Dermis microvascular lymphatic vessel endothelial cell (primary cell): ENCODE results near the gene RPL28. TPM values are rescaled to one million over a fixed set of nuclear protein-coding genes. Genes with fewer than 3 reads are reported as not detected.

Experiments
- DNase-seq, 2 donors: peaks; one replicate each; pipeline versions ENCODE4 v3.0.0 to v3.0.0-alpha.2; 2010; ENCODE audit warnings: low read depth in 2 of 2
- total RNA-seq: library from RNA; depleted of rRNA; stranded (reverse); fragments of >200 nt; gene quantifications from 2 replicates; pipeline ENCODE4 v1.2.1, GENCODE V29; 2014

Gene RPL28
- total RNA-seq, 1 donor from 2014 or later, result 126 TPM

DNA sequence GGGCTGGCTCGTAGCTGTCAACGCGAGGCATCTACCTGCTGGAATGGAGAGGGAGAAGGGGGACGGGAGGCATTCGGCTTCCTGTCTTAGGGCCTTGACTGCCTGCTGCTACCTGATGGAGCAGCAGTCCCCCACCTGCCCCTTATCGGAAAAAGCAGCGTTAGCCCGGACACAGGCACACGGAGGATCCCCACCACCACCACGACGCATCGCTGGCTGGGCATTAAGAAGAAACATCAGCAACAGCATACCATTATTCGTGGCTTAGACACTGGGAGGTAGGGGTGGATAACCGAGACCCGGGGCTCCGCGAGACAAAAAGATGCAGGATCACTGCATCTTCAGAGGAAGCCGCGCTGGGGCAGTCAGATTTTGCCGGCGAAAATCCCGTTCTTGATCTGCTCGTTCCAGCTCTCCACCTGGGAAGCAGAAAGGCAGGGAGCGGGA, 32.4 kb upstream of the RPL28 start:
- DNase-seq, result no peak

GRCh38 chr19:55353803-55354697, 31.7 kb upstream of the RPL28 start:
- peak in 1 of 2 donors; percentile 66 for DNase-seq

- DNase-seq, result no peak
Observed at GRCh38 chr19:55354698-55355212, 31.0 kb upstream of the RPL28 start, which contains the start of gene COX6B2. Gene COX6B2 (minus strand): TSS chr19:55354719. CDS start chr19:55354521, 198 bp downstream.

GRCh38 chr19:55355213-55355821, 30.4 kb upstream of the RPL28 start:
- DNase-seq, result no peak

GRCh38 chr19:55358493-55358892, 27.2 kb upstream of the RPL28 start:
- no peak for DNase-seq

GRCh38 chr19:55358943-55359908, 26.5 kb upstream of the RPL28 start:
- peak; percentile 18 to 45 for DNase-seq

DNA sequence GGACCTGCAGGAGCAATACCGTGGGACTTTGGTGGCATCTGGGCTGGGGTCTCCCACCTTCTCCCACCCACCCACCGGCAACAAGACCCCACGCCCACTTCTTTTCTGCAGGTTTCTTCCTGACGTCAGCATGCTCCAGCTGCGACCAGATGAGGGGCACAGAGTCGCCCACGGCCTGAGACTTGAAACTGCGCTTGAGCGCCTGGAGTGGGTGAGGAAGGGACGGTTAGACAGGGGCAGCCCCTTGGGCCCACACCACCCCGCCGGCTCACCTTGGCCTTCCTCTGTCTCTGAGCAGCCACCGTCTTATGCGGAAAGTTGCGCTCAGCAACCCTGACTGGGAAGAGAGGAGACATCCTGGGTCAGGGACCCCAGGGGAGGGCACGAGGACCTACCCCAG, 24.8 kb upstream of the RPL28 start:
- no peak for DNase-seq

GRCh38 chr19:55362174-55362989, 23.4 kb upstream of the RPL28 start:
- DNase-seq, result no peak

GRCh38 chr19:55362990-55363716, 22.6 kb upstream of the RPL28 start, which contains the start of gene GARIN5B:
Gene GARIN5B (minus strand): TSS chr19:55363260. CDS start chr19:55363066, 194 bp downstream.
- no peak for DNase-seq

DNA sequence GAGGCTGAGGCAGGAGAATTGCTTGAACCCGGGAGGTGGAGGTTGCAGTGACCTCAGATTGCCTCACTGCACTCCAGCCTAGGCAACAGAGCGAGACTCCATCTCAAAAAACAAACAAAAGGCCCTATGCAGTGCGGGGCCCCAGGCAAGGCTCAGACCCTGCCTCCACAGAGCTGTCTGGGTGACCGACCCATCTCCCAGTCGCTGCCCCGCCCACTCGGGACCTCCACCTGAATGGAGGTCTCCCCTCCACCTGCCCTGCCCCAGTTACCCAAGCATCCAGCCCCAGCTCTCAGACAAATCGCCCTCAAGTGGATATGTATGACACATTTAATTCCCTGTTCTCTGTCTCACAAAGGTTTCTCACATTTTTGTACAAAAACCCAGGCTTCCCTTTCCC, 20.5 kb upstream of the RPL28 start:
- no peak for DNase-seq

DNA sequence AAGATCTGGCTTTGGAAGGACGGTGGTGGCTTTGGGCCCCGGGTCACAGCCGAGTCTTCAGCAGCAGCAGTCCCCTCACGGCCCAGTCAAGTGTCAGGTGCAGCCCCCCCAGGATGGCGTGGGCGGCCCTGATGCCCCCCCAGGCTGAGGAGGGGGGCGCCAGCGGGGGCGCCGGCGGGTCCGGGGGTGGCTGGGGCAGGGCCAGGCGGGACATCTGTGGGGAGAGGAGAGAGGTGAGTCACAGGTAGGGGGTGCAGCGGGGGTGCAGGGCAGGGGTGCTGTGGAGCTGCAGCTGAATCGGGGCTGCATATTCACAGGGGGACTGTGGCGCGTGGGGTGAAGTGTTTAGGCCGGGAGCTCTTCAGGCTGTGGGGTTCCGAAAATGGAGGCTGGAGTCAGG, 19.8 kb upstream of the RPL28 start:
- DNase-seq, result no peak

DNA sequence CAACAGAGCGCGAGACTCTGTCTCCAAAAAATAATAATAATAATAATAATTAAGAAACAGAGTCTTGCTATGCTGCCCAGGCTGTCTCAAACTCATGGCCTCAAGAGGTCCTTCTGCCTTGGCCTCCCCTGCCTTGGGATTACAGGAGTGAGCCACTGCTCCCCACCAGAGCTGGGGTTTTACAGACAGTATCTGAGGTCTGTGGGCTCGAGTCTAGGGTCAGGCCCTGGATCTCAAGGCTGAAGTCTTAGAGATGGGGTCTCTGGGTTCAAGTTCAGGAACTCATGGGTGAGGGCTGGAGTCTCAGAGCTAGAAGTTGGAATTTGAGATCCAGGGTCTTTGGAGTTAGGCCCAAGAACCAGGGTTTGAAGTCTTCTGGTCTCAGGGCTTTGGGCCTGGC, 18.9 kb upstream of the RPL28 start:
- DNase-seq, result no peak

DNA sequence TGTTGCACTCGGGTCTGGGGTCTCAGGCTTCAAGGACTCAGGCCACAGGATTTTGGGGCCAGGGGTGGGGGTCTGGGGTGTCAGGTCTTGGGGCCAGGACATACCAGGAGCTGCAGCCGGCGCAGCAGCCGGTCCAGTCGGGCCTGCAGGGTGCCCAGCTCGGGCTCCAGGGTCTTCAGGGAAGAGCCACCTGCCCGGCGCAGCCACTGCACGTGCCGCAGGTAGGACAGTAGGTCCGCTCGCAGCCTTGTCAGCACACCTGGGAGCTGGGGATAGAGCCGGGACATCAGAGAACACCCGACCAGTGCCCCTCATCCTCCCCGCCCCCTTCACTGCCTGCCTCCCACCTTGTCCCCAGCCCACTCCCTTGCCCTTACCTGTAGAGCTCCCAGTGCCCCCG, 17.6 kb upstream of the RPL28 start:
- DNase-seq, result no peak

DNA sequence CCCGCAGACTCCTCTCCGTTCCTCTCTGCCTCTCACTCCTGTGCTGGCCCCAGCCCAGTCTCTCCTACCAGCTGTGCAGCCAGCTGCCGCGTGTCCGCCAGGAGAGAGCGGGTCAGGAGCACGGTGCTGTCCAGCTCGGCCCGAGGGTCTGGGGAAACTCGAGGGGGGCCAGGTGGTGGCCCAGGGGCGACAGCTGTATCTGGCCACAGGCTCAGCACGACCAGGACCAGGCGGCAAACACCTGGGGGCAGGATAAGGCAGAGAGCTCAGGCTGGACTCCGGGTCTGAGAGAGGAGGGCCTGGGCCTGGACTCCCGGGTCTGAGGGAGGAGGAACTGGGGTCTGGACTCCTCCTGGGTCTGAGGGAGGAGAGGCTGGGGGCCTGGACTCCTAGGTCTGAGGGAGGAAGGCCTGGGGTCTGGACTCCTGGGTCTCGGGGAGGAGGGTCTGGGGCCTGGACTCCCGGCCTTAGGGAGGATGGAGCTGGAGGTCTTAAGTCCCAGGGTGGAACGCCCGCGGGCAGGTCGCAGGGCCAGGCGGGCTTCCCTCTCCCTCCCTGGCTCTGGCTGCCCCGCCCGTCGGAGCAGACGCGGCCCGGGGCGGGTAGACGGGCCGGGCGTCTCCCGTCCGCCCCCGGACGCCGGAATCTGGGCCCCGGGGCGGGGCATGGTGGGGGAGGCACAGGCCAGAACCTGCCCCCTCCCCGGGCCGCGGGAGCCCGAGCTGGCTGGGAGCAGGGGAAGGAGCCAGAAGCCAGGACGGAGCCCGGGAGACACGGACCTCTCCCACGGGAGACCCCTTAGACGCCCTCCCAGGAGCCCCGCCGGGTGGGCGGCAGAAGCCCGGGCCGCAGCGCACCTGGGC, 16.8 kb upstream of the RPL28 start:
- DNase-seq, result no peak

GRCh38 chr19:55369653-55370304, 16.0 kb upstream of the RPL28 start:
- DNase-seq, result no peak

GRCh38 chr19:55370305-55370988, 15.3 kb upstream of the RPL28 start, which contains the start of gene IL11:
Gene IL11 (minus strand): TSS chr19:55370463. CDS start chr19:55370310, 153 bp downstream.
- DNase-seq, result no peak

- DNase-seq, result no peak
Observed at GRCh38 chr19:55372316-55373081, 13.2 kb upstream of the RPL28 start.
